ENCODE data around the gene EIF2A. TPM values are rescaled to one million over a fixed set of nuclear protein-coding genes. Genes with fewer than 3 reads are reported as not detected.

The EIF2A gene
- total and polyA plus RNA-seq, 2 of the 13 experiments (the other 11 are each of a cell fraction or from before 2014, with no cell fraction given) = 124 to 139 TPM

DNA sequence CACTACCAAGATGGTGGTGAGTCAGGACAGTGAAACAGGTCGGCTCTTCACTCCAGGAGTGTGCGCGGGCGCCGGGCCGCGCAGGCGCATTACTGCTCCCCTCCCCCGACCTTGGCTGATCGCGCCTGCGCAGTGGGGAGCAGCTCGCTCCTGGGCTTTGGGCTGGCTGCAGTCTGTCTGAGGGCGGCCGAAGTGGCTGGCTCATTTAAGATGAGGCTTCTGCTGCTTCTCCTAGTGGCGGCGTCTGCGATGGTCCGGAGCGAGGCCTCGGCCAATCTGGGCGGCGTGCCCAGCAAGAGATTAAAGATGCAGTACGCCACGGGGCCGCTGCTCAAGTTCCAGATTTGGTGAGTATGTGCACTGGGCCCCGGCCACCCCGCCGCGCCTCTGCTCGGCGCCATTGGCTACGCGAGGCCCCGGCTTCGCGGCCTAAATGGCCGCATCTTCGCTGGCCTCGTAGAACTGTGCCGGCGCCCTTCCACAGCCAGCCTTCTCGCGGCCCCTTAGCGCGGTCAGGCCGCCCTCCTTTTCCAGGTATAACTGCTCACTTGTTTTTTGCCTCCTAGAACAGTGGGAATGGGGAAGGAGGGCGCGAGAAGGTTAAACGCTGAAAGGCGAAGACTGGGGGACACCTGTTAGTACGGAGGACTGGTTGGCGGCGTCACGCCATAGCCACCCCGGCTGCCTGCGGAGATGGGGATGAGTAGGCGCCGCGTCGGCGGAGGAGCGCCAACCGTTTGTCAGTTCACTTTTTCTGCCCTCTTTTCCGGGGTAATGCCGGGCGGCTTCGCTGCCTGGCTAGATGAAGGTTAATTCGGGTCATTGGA, 56.8 kb downstream of the EIF2A start, which contains the start of gene SELENOT (continued):
- TF ChIP-seq RFX3 (CRISPR knock-in tag; IDR thresholded peaks at IDR 0.05) (no peak), ZNF34 (CRISPR knock-in tag; IDR thresholded peaks at IDR 0.05; ENCODE audit: borderline replicate concordance) (no peak), ZNF3 (CRISPR knock-in tag; IDR thresholded peaks at IDR 0.05) (no peak), ZNF44 (CRISPR knock-in tag; IDR thresholded peaks at IDR 0.05) (no peak), MAFK (conservative IDR thresholded peaks at IDR 0.05 in 1 of 2, IDR thresholded peaks at IDR 0.05 in 1 of 2; ENCODE audit: low read length in 2 of 2) (no peak), ZNF331 (CRISPR knock-in tag; IDR thresholded peaks at IDR 0.05) (peak; percentile 55; the same call in 1 of the 2 replicates), ZNF253 (CRISPR knock-in tag; IDR thresholded peaks at IDR 0.05; ENCODE audit: borderline replicate concordance) (0 out of 2 replicates have a peak, but pooled peaks have one; percentile 32), KDM5A (IDR thresholded peaks at IDR 0.05; ENCODE audit: borderline replicate concordance, low read length) (peak; percentile 78; the same call in 1 of the 2 replicates), ZNF678 (CRISPR knock-in tag; IDR thresholded peaks at IDR 0.05) (peak; percentile 96), MXD4 (CRISPR knock-in tag; IDR thresholded peaks at IDR 0.05) (0 out of 2 replicates have a peak, but pooled peaks have one; percentile 38), GTF3A (CRISPR knock-in tag; conservative IDR thresholded peaks at IDR 0.05) (no peak), ZNF782 (CRISPR knock-in tag; IDR thresholded peaks at IDR 0.05; ENCODE audit: borderline replicate concordance) (no peak), FOXP1 (IDR thresholded peaks at IDR 0.05) (no peak), FOXP1 (CRISPR knock-in tag; IDR thresholded peaks at IDR 0.05) (no peak; the same call in 1 of the 2 replicates), ZMYM4 (CRISPR knock-in tag; IDR thresholded peaks at IDR 0.05) (peak; percentile 86), DMAP1 (CRISPR knock-in tag; IDR thresholded peaks at IDR 0.05) (peak; percentile 84; the same call in 1 of the 2 replicates), NR2F2 (IDR thresholded peaks at IDR 0.05; ENCODE audit: borderline replicate concordance, low read depth) (no peak), HNF4G (IDR thresholded peaks at IDR 0.05; ENCODE audit: borderline replicate concordance, low read depth, low read length) (no peak), HNF4G (CRISPR knock-in tag; IDR thresholded peaks at IDR 0.05; ENCODE audit: borderline replicate concordance, low read depth) (0 out of 2 replicates have a peak, but pooled peaks have one; percentile 48), PHF21A (CRISPR knock-in tag; IDR thresholded peaks at IDR 0.05) (peak; percentile 84; the same call in 1 of the 2 replicates), HOXA7 (CRISPR knock-in tag; IDR thresholded peaks at IDR 0.05) (no peak), GTF2F1 (IDR thresholded peaks at IDR 0.05; ENCODE audit: low read length) (no peak; the same call in 1 of the 2 replicates), HDAC2 (CRISPR knock-in tag; IDR thresholded peaks at IDR 0.05) (peak; percentile 38; the same call in 1 of the 2 replicates)
- TF ChIP-seq, protein P1, sequence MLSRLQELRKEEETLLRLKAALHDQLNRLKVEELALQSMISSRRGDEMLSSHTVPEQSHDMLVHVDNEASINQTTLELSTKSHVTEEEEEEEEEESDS (CRISPR knock-in tag; IDR thresholded peaks at IDR 0.05; ENCODE audit: borderline replicate concordance) = peak; percentile 72; the same call in 1 of the 2 replicates
- TF ChIP-seq, protein P2, sequence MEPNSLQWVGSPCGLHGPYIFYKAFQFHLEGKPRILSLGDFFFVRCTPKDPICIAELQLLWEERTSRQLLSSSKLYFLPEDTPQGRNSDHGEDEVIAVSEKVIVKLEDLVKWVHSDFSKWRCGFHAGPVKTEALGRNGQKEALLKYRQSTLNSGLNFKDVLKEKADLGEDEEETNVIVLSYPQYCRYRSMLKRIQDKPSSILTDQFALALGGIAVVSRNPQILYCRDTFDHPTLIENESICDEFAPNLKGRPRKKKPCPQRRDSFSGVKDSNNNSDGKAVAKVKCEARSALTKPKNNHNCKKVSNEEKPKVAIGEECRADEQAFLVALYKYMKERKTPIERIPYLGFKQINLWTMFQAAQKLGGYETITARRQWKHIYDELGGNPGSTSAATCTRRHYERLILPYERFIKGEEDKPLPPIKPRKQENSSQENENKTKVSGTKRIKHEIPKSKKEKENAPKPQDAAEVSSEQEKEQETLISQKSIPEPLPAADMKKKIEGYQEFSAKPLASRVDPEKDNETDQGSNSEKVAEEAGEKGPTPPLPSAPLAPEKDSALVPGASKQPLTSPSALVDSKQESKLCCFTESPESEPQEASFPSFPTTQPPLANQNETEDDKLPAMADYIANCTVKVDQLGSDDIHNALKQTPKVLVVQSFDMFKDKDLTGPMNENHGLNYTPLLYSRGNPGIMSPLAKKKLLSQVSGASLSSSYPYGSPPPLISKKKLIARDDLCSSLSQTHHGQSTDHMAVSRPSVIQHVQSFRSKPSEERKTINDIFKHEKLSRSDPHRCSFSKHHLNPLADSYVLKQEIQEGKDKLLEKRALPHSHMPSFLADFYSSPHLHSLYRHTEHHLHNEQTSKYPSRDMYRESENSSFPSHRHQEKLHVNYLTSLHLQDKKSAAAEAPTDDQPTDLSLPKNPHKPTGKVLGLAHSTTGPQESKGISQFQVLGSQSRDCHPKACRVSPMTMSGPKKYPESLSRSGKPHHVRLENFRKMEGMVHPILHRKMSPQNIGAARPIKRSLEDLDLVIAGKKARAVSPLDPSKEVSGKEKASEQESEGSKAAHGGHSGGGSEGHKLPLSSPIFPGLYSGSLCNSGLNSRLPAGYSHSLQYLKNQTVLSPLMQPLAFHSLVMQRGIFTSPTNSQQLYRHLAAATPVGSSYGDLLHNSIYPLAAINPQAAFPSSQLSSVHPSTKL (CRISPR knock-in tag; IDR thresholded peaks at IDR 0.05) = no peak; the same call in 1 of the 2 replicates
